Measurements from ENCODE around the gene ITGB6. TPM values are rescaled to one million over a fixed set of nuclear protein-coding genes. Genes with fewer than 3 reads are reported as not detected.
A peak's percentile ranks its signal among the peaks of the same experiment; 100 is the strongest.

ITGB6 gene
- total RNA-seq, 1 donor from 2014 or later: not detected

DNA sequence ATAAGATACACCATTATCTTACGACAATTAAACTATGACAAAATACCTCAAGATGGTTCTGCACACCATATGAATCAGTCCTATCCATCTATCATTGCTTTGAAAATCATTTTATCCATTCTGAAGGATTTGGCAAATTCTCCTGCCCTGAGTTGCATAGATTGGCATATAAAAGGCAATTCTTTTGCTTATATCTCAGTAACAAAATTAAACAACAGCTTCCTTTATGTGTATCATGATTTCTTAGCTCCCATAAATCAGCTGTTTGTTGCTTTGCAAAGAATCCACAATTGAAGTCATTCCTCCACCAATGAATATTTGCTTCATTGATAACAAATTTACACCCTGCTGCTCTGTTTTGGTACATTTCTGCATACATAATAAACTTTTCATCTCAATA lies 61.7 kb downstream of the ITGB6 start:
- no peak overlapping the region for H2AFZ ChIP-seq (replicated peaks)
- Mint-ChIP-seq H3K4me1 (no peaks in the 10 kb centered on the region), H3K4me3 (no peak overlapping the region), H3K27me3 (ENCODE audit: insufficient read depth, low read depth) (no peaks in the 10 kb centered on the region), H3K9me3 (no peaks in the 10 kb centered on the region), H3K27ac (no peak overlapping the region), H3K36me3 (no peaks in the 10 kb centered on the region)
- TF ChIP-seq EZH2phosphoT487 (IDR thresholded peaks at IDR 0.05): no peak
- TF ChIP-seq, protein P1, sequence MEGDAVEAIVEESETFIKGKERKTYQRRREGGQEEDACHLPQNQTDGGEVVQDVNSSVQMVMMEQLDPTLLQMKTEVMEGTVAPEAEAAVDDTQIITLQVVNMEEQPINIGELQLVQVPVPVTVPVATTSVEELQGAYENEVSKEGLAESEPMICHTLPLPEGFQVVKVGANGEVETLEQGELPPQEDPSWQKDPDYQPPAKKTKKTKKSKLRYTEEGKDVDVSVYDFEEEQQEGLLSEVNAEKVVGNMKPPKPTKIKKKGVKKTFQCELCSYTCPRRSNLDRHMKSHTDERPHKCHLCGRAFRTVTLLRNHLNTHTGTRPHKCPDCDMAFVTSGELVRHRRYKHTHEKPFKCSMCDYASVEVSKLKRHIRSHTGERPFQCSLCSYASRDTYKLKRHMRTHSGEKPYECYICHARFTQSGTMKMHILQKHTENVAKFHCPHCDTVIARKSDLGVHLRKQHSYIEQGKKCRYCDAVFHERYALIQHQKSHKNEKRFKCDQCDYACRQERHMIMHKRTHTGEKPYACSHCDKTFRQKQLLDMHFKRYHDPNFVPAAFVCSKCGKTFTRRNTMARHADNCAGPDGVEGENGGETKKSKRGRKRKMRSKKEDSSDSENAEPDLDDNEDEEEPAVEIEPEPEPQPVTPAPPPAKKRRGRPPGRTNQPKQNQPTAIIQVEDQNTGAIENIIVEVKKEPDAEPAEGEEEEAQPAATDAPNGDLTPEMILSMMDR (IDR thresholded peaks at IDR 0.05): no peak
- TF ChIP-seq EZH2 (IDR thresholded peaks at IDR 0.05): no peak
- no peaks in the 10 kb centered on the region for H3K4me1 ChIP-seq
- H3K4me2 ChIP-seq: no peak overlapping the region
- no peaks in the 10 kb centered on the region for H3K36me3 ChIP-seq
- DNase-seq (ENCODE audit: low spot score): no peak
- H4K20me1 ChIP-seq (ENCODE audit: low read depth): no peaks in the 10 kb centered on the region
- no peaks in the 10 kb centered on the region for H3K79me2 ChIP-seq (ENCODE audit: low read depth)
- no peak overlapping the region for H3K4me3 ChIP-seq
- no peaks in the 10 kb centered on the region for H3F3A ChIP-seq (ENCODE audit: low read depth)
- no peaks in the 10 kb centered on the region for H3K9me3 ChIP-seq (ENCODE audit: low read depth)
- H3K27me3 ChIP-seq: no peaks in the 10 kb centered on the region
- no peak overlapping the region for H3K27ac ChIP-seq
- H3K9ac ChIP-seq: no peak overlapping the region

DNA sequence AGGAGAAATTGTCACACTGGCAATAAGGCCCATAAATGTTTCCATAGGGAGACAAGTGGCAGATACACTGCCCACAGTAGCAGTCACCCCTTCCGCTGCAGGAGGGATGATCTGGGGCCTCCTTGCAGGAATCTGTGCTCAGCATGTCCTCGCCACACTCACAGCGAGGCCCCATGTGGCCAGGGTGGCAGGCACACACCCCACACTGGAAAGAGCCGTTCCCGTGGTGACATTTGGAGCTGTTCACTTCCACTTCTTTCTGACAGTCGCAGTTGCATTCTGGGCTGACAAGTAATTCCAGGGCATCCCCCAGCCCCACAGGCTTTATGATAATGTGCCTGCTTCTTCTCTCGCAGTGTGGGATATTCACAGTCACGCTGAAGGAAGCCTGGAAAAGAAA lies 62.6 kb downstream of the ITGB6 start:
- H3K9me3 Mint-ChIP-seq: no peaks in the 10 kb centered on the region
- Histone ChIP-seq H3K4me1 (no peaks in the 10 kb centered on the region), H3K27ac (no peak overlapping the region), H3K36me3 (no peaks in the 10 kb centered on the region), H3K4me3 (no peak overlapping the region), H3K79me2 (ENCODE audit: low read depth) (no peaks in the 10 kb centered on the region), H3K27me3 (no peaks in the 10 kb centered on the region), H3K9me3 (ENCODE audit: low read depth) (no peaks in the 10 kb centered on the region), H2AFZ (replicated peaks) (peak overlapping the region; percentile 81), H3K4me2 (no peak overlapping the region), H3F3A (ENCODE audit: low read depth) (no peaks in the 10 kb centered on the region), H3K9ac (no peak overlapping the region), H4K20me1 (ENCODE audit: low read depth) (no peaks in the 10 kb centered on the region)
- TF ChIP-seq EZH2phosphoT487 (IDR thresholded peaks at IDR 0.05) (no peak), EZH2 (IDR thresholded peaks at IDR 0.05) (no peak)
- TF ChIP-seq, protein P1 (IDR thresholded peaks at IDR 0.05): no peak
- DNase-seq (ENCODE audit: low spot score): no peak
- H3K27ac Mint-ChIP-seq: no peak overlapping the region
- H3K4me3 Mint-ChIP-seq: no peak overlapping the region
- H3K4me1 Mint-ChIP-seq: no peaks in the 10 kb centered on the region
- no peaks in the 10 kb centered on the region for H3K27me3 Mint-ChIP-seq (ENCODE audit: insufficient read depth, low read depth)
- no peaks in the 10 kb centered on the region for H3K36me3 Mint-ChIP-seq

DNA sequence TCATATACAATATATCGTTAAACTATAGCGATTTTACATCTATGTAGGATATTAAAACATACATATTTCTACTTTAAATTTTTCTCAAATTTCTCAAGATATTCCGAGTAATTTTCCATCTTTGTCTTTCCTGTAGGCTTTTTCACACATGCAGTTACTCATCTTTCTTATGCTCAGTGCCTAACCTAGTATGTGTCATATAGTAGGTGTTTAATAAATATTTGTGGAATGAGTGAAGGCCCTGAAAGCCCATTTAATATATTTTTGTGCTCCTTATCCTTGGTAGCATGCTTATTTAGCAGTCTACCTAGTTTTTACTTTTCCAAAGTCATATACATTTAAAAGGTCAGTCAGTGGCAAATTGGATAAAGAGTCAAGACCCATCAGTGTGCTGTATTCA lies 67.3 kb downstream of the ITGB6 start:
- Histone ChIP-seq H2AFZ (replicated peaks) (no peak overlapping the region), H3K27me3 (no peaks in the 10 kb centered on the region), H4K20me1 (ENCODE audit: low read depth) (no peaks in the 10 kb centered on the region), H3K4me3 (no peak overlapping the region), H3K4me1 (no peaks in the 10 kb centered on the region), H3K27ac (no peak overlapping the region), H3K36me3 (no peaks in the 10 kb centered on the region), H3F3A (ENCODE audit: low read depth) (no peaks in the 10 kb centered on the region), H3K9ac (no peak overlapping the region), H3K79me2 (ENCODE audit: low read depth) (no peaks in the 10 kb centered on the region), H3K4me2 (no peak overlapping the region), H3K9me3 (ENCODE audit: low read depth) (no peaks in the 10 kb centered on the region)
- Mint-ChIP-seq H3K4me1 (no peaks in the 10 kb centered on the region), H3K4me3 (no peak overlapping the region), H3K36me3 (no peaks in the 10 kb centered on the region), H3K27me3 (ENCODE audit: insufficient read depth, low read depth) (no peaks in the 10 kb centered on the region), H3K27ac (no peak overlapping the region), H3K9me3 (no peaks in the 10 kb centered on the region)
- TF ChIP-seq EZH2 (IDR thresholded peaks at IDR 0.05) (no peak), EZH2phosphoT487 (IDR thresholded peaks at IDR 0.05) (no peak)
- TF ChIP-seq, protein P1 (IDR thresholded peaks at IDR 0.05): no peak
- no peak for DNase-seq (ENCODE audit: low spot score)

Data from neural progenitor cell (in vitro differentiated cells).